Kidney capillary endothelial cell (primary cell): ENCODE measurements around the gene MRPL41.
A peak's percentile ranks its signal among the peaks of the same experiment; 100 is the strongest.
"Not testable (repeated sequence)": the region's sequence is repeated elsewhere in the genome, so short reads cannot be mapped to it uniquely, and the experiment has no call there.

Experiments
- DNase-seq: peaks from one replicate; pipeline ENCODE4 v3.0.0-alpha.2; 2018; ENCODE audit warnings: low spot score

Gene MRPL41

GRCh38 chr9:137553654-137554053 is 2.0 kb downstream of the MRPL41 start:
- not testable (repeated sequence) for DNase-seq

- no peak for DNase-seq
Observed at GRCh38 chr9:137554349-137554748, 2.7 kb downstream of the MRPL41 start.

- no peak for DNase-seq
Observed at GRCh38 chr9:137555179-137555578, 3.5 kb downstream of the MRPL41 start.

GRCh38 chr9:137556069-137556838 is 4.6 kb downstream of the MRPL41 start:
- no peak for DNase-seq

GRCh38 chr9:137558127-137558526 is 6.4 kb downstream of the MRPL41 start:
- DNase-seq = no peak

- no peak for DNase-seq
Observed at GRCh38 chr9:137564134-137564533, 12.5 kb downstream of the MRPL41 start.

- no peak for DNase-seq
Observed at GRCh38 chr9:137564817-137565411, 13.2 kb downstream of the MRPL41 start.

- not testable (repeated sequence) for DNase-seq
Observed at GRCh38 chr9:137568445-137568844, 16.8 kb downstream of the MRPL41 start.

- DNase-seq = no peak
Observed at GRCh38 chr9:137569609-137570203, 18.0 kb downstream of the MRPL41 start.

GRCh38 chr9:137570566-137570965 is 18.9 kb downstream of the MRPL41 start:
- DNase-seq = no peak

- DNase-seq = no peak
Observed at GRCh38 chr9:137574192-137574591, 22.5 kb downstream of the MRPL41 start.

- no peak for DNase-seq
Observed at GRCh38 chr9:137575364-137575715, 23.7 kb downstream of the MRPL41 start.

- DNase-seq = peak; percentile 54
Observed at GRCh38 chr9:137575716-137576411, 24.2 kb downstream of the MRPL41 start.

GRCh38 chr9:137578518-137579258 is 27.0 kb downstream of the MRPL41 start, which contains the start of gene DPH7:
DPH7 (minus strand) TSS chr9:137578925; CDS start chr9:137578777, 148 bp downstream.
- DNase-seq = peak; percentile 89

GRCh38 chr9:137579259-137579604 is 27.6 kb downstream of the MRPL41 start:
- no peak for DNase-seq

- DNase-seq = no peak
Observed at GRCh38 chr9:137580209-137580953, 28.7 kb downstream of the MRPL41 start.

GRCh38 chr9:137580954-137581322 is 29.3 kb downstream of the MRPL41 start:
- no peak for DNase-seq

GRCh38 chr9:137581361-137582285 is 29.9 kb downstream of the MRPL41 start:
- no peak for DNase-seq

- DNase-seq = peak; percentile 26
Observed at GRCh38 chr9:137582286-137582860, 30.7 kb downstream of the MRPL41 start.

GRCh38 chr9:137583347-137583746 is 31.7 kb downstream of the MRPL41 start:
- no peak for DNase-seq
